Renal pelvis (tissue), 12 donors: Measurements from ENCODE around the gene PLEKHG4. TPM values are rescaled to one million over a fixed set of nuclear protein-coding genes. Genes with fewer than 3 reads are reported as not detected.

Source experiments
- DNase-seq: peaks from one replicate; pipeline ENCODE4 v3.0.0-alpha.2; 2013
- long read RNA-seq, 16 experiments: transcript quantifications; one replicate each; lab custom pipeline, GENCODE V29; 2026
- polyA plus RNA-seq, 3 donors: library from polyadenylated mRNA; unstranded; fragments of 120-200 nt; gene quantifications; one replicate each; pipeline ENCODE4 v1.2.1, GENCODE V29; 2013; ENCODE audit not compliant: insufficient read length in 3 of 3

PLEKHG4 gene, protein sequence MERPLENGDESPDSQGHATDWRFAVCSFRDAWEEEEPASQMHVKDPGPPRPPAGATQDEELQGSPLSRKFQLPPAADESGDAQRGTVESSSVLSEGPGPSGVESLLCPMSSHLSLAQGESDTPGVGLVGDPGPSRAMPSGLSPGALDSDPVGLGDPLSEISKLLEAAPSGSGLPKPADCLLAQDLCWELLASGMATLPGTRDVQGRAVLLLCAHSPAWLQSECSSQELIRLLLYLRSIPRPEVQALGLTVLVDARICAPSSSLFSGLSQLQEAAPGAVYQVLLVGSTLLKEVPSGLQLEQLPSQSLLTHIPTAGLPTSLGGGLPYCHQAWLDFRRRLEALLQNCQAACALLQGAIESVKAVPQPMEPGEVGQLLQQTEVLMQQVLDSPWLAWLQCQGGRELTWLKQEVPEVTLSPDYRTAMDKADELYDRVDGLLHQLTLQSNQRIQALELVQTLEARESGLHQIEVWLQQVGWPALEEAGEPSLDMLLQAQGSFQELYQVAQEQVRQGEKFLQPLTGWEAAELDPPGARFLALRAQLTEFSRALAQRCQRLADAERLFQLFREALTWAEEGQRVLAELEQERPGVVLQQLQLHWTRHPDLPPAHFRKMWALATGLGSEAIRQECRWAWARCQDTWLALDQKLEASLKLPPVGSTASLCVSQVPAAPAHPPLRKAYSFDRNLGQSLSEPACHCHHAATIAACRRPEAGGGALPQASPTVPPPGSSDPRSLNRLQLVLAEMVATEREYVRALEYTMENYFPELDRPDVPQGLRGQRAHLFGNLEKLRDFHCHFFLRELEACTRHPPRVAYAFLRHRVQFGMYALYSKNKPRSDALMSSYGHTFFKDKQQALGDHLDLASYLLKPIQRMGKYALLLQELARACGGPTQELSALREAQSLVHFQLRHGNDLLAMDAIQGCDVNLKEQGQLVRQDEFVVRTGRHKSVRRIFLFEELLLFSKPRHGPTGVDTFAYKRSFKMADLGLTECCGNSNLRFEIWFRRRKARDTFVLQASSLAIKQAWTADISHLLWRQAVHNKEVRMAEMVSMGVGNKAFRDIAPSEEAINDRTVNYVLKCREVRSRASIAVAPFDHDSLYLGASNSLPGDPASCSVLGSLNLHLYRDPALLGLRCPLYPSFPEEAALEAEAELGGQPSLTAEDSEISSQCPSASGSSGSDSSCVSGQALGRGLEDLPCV
- 10 to 100 TPM; 12.0 to 17.5 (median 13.8) TPM for polyA plus RNA-seq
- long read RNA-seq, donor 1, partial matches to known transcripts, result 0 of 2 reads
- long read RNA-seq, donor 1, other reads (novel, unspliced or antisense), result 0 of 2 reads
- long read RNA-seq, donor 2, full-length matches to known transcripts, result 2 of 2 reads
- long read RNA-seq, donor 2, partial matches to known transcripts, result 0 of 2 reads
- long read RNA-seq, donor 2, other reads (novel, unspliced or antisense), result 0 of 2 reads
- long read RNA-seq, donor 3, result 0 reads
- long read RNA-seq, donor 4, result 0 reads
- long read RNA-seq, donor 5, result 0 reads
- long read RNA-seq, donor 6, result 0 reads
- long read RNA-seq, donor 7, full-length matches to known transcripts, result 2 of 2 reads
- long read RNA-seq, donor 7, partial matches to known transcripts, result 0 of 2 reads
- long read RNA-seq, donor 7, other reads (novel, unspliced or antisense), result 0 of 2 reads
- long read RNA-seq, donor 8, partial matches to known transcripts, result 0 of 1 reads
- long read RNA-seq, donor 8, other reads (novel, unspliced or antisense), result 0 of 1 reads
- long read RNA-seq, donor 9, full-length matches to known transcripts, result 1 of 1 reads
- long read RNA-seq, donor 9, partial matches to known transcripts, result 0 of 1 reads
- long read RNA-seq, donor 9, other reads (novel, unspliced or antisense), result 0 of 1 reads
- long read RNA-seq, donor 10, result 0 reads
- long read RNA-seq, donor 11, result 0 reads
- long read RNA-seq, donor 12, full-length matches to known transcripts, result 2 of 2 reads
- long read RNA-seq, donor 12, partial matches to known transcripts, result 0 of 2 reads
- long read RNA-seq, donor 12, other reads (novel, unspliced or antisense), result 0 of 2 reads
- long read RNA-seq, donor 13, result 0 reads
- long read RNA-seq, donor 14, result 0 reads
- long read RNA-seq, donor 15, result 0 reads
- long read RNA-seq, donor 16, result 0 reads

DNA sequence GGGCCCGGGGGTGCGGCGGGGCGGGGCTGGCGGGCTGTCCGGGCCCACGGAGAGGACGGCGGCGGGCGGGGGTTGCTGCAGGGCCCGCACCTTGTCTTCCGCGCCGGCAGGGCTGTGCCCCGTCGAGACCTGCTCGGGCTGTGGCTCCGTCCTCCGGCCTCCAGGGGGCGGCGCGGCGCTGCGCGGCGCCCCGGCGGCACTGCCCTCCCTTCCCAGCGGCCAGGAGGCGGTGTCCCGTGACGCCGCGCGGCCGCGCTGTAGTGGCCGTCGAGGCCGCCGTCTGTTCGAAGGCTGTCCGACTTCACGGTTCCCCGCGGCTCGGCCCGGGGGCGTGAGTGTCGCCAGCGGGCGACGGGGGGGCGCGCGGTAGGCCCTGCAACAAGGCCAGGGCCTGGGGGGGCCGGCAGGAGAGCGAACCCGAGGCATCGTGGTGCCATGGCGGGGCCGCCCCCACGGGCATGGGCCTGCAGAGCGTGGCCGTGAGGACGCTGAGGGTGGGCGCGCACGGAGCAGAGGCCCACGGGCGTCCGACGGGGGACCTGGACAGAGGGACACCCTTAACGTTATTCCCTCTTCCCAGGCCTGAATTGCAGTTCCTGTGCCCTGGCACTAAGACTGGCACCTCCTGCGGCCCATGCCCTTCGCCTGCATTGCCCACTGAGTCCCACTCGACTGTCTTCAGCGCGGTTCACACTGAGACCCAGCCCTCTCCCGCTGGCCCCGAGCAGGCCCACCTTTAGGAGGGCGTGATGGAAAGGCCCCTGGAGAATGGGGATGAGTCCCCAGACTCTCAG, at the start of gene PLEKHG4:
PLEKHG4 (plus strand) TSS at position 237 of the 794 bp plus-strand sequence; CDS start at position 750, 513 bp downstream.
- DNase-seq, result peak; percentile 69

DNA sequence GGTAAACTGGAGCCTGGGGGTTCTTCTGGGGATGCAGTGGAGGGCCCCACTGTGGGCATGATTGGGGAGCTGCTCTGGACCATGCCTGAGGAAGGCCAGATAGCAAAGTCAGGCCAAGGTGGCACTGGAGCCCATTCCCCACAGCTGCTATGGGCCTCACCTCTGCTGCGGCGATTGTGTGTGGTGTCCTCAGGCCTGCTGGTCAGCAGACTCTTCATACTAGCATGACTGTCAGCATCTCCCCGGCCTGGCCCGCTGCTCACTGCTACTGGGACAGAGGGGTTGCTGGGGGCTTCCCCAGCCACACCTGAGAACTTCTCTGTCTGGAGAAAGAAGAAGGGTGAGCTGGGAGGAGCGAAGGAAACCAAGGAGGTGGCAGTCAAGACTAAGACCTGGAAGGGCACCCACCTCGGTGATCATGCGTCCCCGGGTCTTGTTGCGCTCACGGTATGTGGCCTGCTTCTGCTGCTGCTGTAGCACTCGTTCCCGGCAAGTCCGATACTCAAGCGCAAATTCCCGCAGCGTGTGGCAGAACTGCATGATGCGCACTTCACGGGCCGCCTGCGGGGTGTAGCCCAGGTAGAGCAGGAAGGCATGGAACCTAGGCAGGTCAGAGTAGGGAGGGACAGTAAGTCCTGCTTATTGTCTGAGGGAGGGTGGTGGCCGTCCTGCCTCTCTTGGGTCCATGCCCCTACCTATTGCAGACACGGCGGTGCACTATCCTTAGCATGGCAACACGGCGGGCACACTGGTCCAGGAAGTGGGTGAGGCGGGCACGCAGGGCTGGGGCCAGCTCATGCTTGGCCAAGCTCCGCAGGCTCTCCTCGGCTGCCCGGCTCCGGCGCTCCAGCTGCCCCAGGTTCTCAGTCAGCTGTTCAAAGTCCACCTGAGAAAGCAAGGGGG, 49.2 kb upstream of the PLEKHG4 start:
- no peak for DNase-seq

DNA sequence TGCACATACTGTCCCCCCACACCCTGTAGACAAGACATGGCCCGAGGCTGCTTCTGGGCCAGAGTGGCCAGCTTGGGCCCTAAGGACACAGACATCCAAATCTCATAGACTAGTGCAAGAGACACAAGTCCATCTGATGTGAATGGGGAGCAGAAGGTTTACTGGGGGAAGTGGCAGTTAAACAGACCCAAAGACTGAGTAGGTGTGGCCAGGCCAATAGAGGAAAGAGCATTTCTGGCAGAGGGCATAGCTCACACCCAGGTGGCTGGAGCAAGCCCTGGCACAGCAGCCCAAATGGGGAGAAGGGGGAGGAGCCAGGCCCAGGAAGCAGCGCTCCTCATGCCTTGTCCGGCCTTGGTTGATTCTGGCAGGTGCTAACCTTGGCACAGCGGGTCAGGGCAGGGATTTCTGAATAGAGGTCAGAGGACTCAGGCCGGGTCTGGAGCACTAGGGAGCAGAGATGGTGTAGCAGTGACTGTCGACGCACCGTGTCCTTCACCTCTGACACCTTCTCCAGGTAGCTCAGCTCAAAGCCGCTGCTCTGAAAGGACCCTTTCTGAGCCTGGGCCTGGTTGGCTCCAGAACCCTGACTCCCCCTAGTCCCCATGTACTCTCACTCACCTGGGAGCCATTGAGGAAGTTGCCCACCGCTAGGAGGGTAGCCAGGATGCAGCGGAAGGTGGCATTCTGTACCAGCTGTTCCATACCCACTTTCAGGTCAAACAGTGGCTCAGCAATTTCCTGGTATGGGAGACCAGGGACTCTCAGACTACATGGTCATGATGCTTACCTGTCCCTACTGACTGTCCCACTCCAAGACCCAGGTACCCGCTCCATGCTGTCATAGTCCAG, 48.3 kb upstream of the PLEKHG4 start:
- no peak for DNase-seq

DNA sequence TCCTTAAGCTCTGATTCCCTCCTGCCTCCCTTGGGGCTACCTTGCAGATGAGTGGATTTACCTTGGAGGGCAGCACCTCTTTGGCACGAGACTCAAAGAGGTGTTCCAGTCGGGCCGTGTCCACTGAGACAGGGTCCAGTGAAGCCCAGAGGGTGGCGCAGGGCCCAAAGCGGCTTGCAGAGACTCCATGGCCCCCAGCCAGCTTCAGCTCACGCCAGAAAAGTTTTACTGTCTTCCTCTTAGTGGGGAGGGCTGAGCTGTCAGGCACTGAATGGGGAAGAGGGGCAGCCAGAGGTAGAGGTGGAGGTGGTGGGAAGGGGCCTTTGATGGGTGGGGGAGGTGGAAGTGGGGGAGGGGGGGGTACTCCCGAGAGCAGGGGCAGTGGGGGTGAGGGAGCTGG, 45.7 kb upstream of the PLEKHG4 start:
- no peak for DNase-seq

DNA sequence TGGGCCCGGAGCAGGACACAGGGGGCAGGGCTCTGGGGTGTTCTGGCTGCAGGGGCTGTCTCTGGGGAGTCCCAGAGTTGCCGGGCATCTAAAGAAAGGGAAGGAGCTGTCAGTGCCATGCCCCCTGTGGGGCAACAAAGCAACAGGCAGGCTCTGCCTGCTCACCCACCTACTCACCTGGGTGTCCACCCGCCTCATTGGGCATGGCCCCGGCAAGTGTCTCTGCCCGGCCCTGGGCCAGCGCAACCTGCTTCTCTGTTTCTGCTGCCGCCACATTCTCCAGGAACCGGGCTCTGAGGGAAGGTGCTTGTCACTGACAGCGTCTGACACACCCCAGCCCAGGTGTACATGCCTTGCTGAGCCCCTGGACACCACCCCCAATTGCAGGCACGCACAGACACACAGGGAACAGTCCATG, 45.1 kb upstream of the PLEKHG4 start:
- DNase-seq, result no peak

DNA sequence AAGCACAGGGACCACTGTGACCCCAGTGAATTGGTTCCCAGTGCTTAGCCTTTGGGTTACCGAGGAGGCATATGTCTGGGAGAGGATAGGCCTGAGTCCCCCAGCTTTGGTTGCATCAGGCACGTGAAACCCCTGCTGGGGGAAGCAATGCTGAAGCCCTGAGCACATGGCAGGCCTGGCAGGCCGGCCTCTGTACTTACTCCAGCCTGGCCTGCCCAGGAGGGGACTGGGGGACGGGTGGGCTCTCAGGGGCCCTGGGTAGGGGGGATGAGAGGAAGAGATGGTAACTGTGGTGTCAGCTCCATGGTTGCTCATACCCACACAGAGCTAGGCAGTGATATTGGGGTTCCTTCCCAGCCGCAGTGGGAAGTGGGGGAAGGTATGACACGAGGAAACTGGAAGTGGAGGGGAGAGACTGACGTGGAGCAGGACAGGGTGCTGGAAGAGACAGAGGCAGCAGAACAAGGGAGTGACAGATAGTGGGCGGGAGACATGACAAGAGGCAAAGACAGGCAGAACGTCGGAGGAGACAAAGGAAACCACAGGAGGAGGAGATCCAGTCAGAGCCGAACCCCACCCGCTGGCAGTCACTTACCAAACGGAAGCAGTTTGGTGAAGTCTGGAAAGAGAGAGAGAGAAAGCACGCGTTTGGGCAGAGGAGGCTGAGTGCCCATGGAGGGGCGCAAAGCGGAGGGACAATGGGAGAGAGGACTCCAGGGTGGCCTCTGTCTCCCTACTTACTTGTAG, 43.3 kb upstream of the PLEKHG4 start:
- no peak for DNase-seq

DNA sequence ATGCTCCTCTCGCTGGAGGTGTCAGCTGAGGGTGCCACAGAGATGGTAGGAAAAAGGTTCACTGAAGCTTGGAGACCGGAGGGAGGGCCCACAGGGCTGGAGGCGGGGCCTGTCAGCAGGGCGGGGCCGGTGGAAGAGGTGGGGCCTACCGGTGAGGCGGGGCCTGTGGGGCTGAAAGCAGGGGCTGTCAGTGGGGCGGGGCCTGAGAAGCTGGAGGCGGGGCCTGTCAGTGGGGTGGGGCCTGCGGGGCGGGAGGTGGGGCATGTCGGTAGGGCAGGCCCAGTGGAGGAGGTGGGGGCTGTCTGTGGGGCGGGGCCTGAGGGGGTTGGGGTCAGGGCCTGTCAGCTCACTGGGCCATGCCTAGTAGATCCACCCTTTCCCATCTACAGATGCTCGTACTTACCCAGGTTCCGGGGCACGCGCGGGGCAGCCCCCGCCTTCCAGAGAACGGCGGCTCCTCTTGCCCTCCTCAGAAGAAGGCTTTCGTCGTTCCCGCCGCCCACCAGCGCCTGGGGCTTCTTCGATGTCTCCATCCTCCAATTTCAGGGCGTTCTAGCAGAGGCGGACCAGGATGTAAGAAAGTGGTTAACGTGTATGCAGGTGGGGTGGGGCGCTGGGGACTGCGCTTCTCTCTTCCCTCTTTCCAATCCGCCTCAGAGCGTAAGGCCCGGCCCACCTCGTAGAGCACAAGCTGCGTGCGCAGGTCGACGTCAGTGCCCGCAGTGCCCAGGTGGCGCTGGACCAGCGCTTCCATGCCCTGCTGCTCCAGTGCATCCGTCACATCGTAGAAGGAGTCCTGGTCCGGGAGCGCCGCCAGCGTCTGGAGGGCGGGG, 42.6 kb upstream of the PLEKHG4 start:
- no peak for DNase-seq

DNA sequence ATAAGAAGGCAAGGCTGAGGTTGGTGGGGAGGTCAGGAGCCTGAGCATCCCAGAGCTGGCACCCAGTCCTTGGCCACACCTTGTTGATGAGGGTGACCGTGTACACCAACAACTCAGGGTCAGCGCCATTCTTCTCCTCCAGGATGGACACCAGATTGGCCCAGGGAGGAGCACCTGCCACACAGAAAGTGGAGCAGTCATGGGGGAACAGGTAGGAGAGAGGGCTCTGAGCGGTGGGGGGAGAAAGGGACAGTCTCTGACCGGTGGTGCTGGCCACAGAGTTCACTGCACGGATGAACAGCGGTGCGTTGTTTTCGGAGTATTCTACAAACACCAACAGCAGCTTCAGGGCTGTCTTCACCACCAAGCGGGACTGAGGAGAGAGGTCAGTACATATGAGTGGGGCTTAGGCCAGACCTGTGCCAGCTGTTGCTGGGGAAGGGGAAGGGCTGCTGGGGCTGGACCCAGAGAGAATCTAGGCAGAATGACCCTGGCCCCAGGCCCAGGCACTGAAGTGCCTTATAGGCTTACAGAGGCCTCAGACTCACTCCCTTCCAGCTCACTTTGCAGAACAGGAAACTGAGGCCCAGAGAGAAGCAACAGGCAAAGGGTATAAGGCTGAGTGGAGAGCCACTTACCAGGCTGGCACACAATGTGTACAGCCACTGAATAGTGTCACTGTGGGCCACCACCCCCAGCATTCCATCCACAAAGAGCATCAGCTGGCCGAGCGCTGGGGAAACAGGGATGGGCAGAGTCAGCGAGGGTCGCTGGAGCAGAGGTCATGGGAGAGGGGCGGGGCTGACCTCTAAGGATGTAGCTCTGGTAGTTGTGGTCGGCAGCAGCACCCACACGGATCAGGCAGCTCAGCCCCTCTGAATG, 41.7 kb upstream of the PLEKHG4 start:
- no peak for DNase-seq

DNA sequence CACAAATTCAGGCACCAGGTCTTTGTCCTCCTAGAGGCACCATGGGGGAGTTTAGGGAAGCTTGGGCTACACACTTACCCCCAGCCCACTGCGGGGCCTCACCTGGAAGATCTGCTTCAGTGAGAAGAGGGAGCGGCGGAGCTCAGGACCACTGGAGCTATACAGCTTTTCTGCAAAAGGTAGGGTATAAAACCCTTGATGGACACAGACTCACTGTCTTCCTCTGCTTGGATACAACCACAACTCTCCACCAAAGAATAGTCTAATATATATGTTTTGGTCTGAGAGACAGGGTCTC, 41.1 kb upstream of the PLEKHG4 start:
- no peak for DNase-seq

DNA sequence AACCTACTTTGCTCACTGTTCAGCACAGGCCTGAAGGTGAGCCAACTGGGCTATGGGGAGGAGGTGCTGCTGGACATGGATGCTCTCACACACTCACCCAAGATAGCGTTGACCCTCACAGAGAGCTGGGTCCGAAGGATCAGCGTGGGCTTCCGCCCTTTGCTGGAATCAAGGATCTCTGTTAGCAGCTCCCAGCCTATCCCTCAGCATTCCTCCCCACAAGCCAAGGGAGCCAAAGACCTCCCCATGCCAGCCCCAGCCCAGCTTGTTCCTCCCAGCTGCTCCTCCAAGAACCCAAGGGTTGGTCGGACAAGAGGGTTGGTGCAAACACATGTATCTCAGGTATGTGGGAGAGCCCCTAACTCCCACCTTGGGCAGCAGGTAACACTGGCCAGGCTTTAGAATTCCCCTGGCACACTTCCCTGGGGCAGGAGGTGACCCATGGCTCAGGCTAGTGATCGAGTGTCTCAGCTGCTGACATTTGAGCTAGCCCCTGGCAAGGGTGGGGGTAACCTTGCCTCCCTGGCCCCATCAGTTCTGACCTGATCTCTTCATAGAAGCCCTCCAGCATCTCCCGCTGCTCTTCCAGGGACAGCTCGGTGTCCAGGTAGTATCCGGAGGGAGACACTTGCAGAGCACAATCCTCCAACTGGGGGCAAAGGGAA, 40.4 kb upstream of the PLEKHG4 start:
- no peak for DNase-seq

DNA sequence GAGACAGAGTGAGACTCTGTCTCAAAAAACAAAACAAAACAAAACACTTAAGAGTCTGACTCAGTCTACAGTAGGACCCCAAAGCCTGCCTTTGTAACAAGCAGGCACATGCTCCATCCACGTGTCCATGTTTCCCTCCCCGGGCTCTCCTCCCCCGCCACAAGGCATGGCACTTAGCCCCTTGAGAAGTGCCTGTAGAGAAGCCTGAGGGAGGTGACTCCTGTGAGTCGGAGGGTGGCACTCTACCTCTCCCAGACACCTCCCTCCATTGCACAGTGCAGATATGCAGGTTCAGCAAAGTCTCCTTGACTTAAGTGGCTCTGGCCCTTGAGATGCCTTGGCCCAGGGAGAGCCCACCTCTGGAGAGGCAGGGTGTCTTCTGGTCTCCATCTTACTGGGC, 38.8 kb upstream of the PLEKHG4 start:
- DNase-seq, result no peak

DNA sequence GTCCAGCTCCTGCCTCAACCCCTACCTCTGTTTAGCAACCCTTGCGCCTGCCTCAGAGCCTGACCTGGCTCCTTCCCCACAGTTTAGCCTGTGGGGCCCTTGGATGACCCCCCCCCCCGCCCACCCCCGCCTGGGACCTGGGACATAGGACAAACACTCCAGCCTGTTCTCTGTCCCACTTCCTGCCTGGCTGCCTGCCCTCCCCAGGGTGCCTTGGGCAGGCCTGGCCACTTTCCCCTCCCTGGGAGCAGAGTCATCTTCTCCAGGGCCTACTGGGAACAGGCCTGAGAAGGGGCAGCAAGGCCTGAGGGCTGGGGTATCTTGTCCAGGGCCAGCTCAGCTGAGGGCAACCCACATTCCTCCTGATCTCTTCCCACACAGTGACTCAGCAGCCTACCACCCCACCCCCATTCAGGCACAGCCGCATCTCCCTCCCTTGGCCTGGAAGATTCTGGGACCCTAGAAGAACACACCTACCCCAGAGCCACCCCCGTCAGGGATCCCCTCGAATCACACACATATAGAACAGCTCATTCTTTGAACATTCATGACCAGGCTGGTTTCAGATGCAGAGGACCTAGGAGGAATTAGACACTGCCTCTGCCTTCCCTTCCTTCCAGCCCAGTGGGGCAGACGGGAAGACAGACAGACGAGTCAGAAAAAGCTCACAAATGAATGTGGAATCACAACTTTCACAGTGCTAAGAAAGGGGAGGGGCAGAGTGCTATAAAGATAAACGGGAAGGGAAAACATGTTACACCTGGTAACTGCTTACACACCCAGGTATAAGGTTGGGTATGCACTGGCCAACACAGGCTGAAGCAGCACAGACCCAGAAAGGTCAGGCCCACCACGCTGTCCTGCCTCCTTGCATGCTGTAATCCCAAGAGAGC, 38.1 kb upstream of the PLEKHG4 start:
- DNase-seq, result no peak

DNA sequence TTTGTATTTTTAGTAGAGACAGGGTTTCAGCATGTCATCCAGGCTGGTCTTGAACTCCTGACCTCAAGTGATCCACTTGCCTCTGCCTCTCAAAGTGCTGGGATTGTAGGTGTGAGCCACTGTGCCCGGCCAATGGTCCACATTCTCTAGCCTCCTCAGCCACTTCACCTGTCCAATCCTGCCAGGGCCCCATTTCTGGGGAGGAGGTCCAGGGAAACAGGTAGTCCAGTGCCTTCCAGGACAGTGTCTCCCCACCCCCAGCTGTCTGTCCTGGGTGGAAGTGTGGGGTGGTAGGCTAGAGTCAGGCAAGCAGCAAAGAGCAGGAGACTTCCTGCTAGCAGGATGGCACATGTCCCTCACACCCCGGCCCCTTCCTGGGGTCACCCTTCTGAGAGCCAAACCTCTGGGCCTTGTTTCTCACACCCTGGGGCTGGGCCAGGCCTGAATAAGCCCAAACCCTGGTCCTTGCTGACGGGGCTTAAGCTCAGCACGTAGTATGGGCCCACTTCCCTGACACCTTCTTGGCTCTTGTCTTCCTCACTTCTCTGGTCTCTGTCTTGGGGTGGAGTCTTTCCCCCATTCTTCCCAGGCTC, 37.1 kb upstream of the PLEKHG4 start:
- DNase-seq, result no peak
